ENCODE results near the gene CAMSAP3.

DNA sequence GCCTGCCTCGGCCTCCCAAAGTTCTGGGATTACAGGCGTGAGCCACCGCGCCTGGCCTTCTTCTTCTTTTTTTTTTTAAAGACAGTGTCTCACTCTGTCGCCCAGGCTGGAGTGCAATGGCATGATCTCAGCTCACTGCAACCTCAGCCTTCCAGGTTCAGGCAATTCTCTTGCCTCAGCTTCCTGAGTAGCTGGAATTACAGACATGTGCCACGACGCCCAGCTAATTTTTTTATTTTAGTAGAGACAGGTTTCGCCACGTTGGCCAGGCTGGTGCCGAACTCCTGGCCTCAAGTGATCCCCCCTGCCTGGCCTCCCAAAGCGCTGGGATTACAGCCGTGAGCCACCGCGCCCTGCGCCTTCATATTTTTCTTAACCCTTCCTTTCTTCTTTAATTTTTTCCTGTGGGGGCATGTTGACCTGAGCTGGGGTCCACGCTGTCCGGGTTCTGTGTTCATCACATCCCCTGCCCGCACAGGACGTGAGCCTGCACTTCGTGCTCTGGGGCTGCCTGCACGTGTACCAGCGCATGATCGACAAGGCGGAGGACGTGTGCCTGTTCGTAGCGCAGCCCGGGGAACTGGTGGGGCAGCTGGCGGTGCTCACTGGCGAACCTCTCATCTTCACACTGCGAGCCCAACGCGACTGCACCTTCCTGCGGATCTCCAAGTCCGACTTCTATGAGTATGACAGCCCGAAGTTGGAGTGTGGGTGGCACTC is 46.1 kb upstream of the CAMSAP3 start:
- TF ChIP-seq, protein P1, sequence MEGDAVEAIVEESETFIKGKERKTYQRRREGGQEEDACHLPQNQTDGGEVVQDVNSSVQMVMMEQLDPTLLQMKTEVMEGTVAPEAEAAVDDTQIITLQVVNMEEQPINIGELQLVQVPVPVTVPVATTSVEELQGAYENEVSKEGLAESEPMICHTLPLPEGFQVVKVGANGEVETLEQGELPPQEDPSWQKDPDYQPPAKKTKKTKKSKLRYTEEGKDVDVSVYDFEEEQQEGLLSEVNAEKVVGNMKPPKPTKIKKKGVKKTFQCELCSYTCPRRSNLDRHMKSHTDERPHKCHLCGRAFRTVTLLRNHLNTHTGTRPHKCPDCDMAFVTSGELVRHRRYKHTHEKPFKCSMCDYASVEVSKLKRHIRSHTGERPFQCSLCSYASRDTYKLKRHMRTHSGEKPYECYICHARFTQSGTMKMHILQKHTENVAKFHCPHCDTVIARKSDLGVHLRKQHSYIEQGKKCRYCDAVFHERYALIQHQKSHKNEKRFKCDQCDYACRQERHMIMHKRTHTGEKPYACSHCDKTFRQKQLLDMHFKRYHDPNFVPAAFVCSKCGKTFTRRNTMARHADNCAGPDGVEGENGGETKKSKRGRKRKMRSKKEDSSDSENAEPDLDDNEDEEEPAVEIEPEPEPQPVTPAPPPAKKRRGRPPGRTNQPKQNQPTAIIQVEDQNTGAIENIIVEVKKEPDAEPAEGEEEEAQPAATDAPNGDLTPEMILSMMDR (IDR thresholded peaks at IDR 0.05; ENCODE audit: low read length), result no peak
- TF ChIP-seq EZH2 (optimal IDR thresholded peaks at IDR 0.05; ENCODE audit: low read depth, low read length), result no peak

Measured in MM.1S (cell line).